ENCODE data around the gene ZNF469. TPM values are rescaled to one million over a fixed set of nuclear protein-coding genes. Genes with fewer than 3 reads are reported as not detected.

ZNF469 gene
- total and polyA plus RNA-seq, 2 of the 13 experiments (the other 11 are each of a cell fraction or from before 2014, with no cell fraction given) = not detected

GRCh38 chr16:88382491-88383400 is at the start of gene ZNF469 (continued):
- TF ChIP-seq ZBTB4 (CRISPR knock-in tag; IDR thresholded peaks at IDR 0.05; ENCODE audit: borderline replicate concordance) = no peak
- no peak for TF ChIP-seq ZNF329 (CRISPR knock-in tag; IDR thresholded peaks at IDR 0.05; ENCODE audit: low read depth)
- TF ChIP-seq SMAD9 (CRISPR knock-in tag; IDR thresholded peaks at IDR 0.05) = no peak
- TF ChIP-seq HNF1A (IDR thresholded peaks at IDR 0.05; ENCODE audit: low read depth) = no peak
- TF ChIP-seq HNF1A (CRISPR knock-in tag; IDR thresholded peaks at IDR 0.05; ENCODE audit: borderline replicate concordance) = no peak
- TF ChIP-seq ZNF570 (CRISPR knock-in tag; IDR thresholded peaks at IDR 0.05; ENCODE audit: borderline replicate concordance) = no peak
- no peak for TF ChIP-seq ZBTB37 (CRISPR knock-in tag; IDR thresholded peaks at IDR 0.05)
- no peak for TF ChIP-seq ZNF275 (CRISPR knock-in tag; IDR thresholded peaks at IDR 0.05; ENCODE audit: borderline replicate concordance)
- no peak for TF ChIP-seq MBNL3 (CRISPR knock-in tag; conservative IDR thresholded peaks at IDR 0.05)
- no peak for TF ChIP-seq ZNF256 (CRISPR knock-in tag; conservative IDR thresholded peaks at IDR 0.05)
- no peak for TF ChIP-seq BRD4 (CRISPR knock-in tag; IDR thresholded peaks at IDR 0.05)
